Esophagus squamous epithelium (tissue), 5 donors: ENCODE measurements around the gene KIF5B. TPM values are rescaled to one million over a fixed set of nuclear protein-coding genes. Genes with fewer than 3 reads are reported as not detected.
"Not testable (repeated sequence)": the region's sequence is repeated elsewhere in the genome, so short reads cannot be mapped to it uniquely, and the experiment has no call there.

Experiments used
- DNase-seq: peaks from one replicate; lab custom pipeline; 2025; lab: John Stamatoyannopoulos, UW
- H3K27ac ChIP-seq, 4 donors: fragments of 200-600 bp; sonication (generic); one replicate each; pipeline ENCODE4 v1.5.1; 2016 to 2019; ENCODE audit warnings: mild to moderate bottlenecking in 1 of 4
- H3K27me3 ChIP-seq, 4 donors: fragments of 200-600 bp; sonication (generic); 1 replicate in 3 of 4; 2 replicates in 1 of 4; pipeline versions ENCODE4 v1.5.1 to v1.6.0; 2017 to 2021; ENCODE audit warnings: antibody characterized with exemption in 1 of 4
- H3K36me3 ChIP-seq, 3 donors: fragments of 200-600 bp; sonication (generic); one replicate each; pipeline ENCODE4 v1.5.1; 2016 to 2019
- H3K4me1 ChIP-seq, 3 donors: fragments of 200-600 bp; sonication (generic); one replicate each; pipeline ENCODE4 v1.5.1; 2017 to 2019
- H3K4me3 ChIP-seq, 4 donors: fragments of 200-600 bp; sonication (generic); 1 replicate in 3 of 4; 2 replicates in 1 of 4; pipeline ENCODE4 v1.5.1; 2016 to 2019; ENCODE audit warnings: mild to moderate bottlenecking in 2 of 4, moderate library complexity in 1 of 4
- H3K9me3 ChIP-seq, 3 donors: fragments of 200-600 bp; sonication (generic); one replicate each; pipeline ENCODE4 v1.5.1; 2016 to 2019
- POLR2A ChIP-seq, 4 donors: fragments of 450-650 bp; IDR thresholded peaks; one replicate each; pipeline ENCODE4 v1.6.1; 2017; ENCODE audit warnings: antibody characterized with exemption in 4 of 4, mild to moderate bottlenecking in 4 of 4, moderate library complexity in 3 of 4
- WGBS, 2 donors: methylation state at CpG; one replicate each; pipeline ENCODE4 v1.1.5; 2018; 5-methylcytosine and 5-hydroxymethylcytosine counted together
- intact Hi-C: fragments of 100-400 bp; cut with DNase I; formaldehyde crosslinking; loops from one replicate; pipeline ENCODE4 v1.15.0; 2022
- total RNA-seq, 4 donors: library from RNA; depleted of rRNA; stranded (reverse); fragments of >200 nt; gene quantifications; one replicate each; pipeline ENCODE4 v1.1.0, GENCODE V29; 2016
- TF ChIP-seq, protein P1 (sequence below), 6 experiments: fragments of 450-650 bp in 4 of 6; fragments of 200-600 bp in 2 of 6; sonication (generic) in 2 of 6; IDR thresholded peaks; one replicate each; pipeline ENCODE4 v1.5.1; 2016 to 2019; ENCODE audit warnings: antibody characterized with exemption in 6 of 6, mild to moderate bottlenecking in 4 of 6, moderate library complexity in 4 of 6
- donor health status: DM: yes; HTN: yes; CAD: no.

KIF5B gene
- total RNA-seq, 4 donors from 2014 or later, result 58.3 to 104 (median 95.1) TPM

GRCh38 chr10:31978156-31978483 is 78.1 kb downstream of the KIF5B start:
- intact Hi-C loops, result no loop called here
- Histone ChIP-seq H3K4me3 (no peak overlapping the region), H3K36me3 (no peaks in the 10 kb centered on the region), H3K9me3 (no peaks in the 10 kb centered on the region), H3K4me1 (peaks cover 2 to 12% (median 9%) of the 10 kb centered on the region in 3 donors), H3K27ac (no peak overlapping the region), H3K27me3 (no peaks in the 10 kb centered on the region)
- TF ChIP-seq, protein P1, sequence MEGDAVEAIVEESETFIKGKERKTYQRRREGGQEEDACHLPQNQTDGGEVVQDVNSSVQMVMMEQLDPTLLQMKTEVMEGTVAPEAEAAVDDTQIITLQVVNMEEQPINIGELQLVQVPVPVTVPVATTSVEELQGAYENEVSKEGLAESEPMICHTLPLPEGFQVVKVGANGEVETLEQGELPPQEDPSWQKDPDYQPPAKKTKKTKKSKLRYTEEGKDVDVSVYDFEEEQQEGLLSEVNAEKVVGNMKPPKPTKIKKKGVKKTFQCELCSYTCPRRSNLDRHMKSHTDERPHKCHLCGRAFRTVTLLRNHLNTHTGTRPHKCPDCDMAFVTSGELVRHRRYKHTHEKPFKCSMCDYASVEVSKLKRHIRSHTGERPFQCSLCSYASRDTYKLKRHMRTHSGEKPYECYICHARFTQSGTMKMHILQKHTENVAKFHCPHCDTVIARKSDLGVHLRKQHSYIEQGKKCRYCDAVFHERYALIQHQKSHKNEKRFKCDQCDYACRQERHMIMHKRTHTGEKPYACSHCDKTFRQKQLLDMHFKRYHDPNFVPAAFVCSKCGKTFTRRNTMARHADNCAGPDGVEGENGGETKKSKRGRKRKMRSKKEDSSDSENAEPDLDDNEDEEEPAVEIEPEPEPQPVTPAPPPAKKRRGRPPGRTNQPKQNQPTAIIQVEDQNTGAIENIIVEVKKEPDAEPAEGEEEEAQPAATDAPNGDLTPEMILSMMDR (IDR thresholded peaks at IDR 0.05), result no peak
- no peak for DNase-seq
- WGBS, 2 donors, result 44 to 63% methylated on average over 2 of the region's 2 CpGs

DNA sequence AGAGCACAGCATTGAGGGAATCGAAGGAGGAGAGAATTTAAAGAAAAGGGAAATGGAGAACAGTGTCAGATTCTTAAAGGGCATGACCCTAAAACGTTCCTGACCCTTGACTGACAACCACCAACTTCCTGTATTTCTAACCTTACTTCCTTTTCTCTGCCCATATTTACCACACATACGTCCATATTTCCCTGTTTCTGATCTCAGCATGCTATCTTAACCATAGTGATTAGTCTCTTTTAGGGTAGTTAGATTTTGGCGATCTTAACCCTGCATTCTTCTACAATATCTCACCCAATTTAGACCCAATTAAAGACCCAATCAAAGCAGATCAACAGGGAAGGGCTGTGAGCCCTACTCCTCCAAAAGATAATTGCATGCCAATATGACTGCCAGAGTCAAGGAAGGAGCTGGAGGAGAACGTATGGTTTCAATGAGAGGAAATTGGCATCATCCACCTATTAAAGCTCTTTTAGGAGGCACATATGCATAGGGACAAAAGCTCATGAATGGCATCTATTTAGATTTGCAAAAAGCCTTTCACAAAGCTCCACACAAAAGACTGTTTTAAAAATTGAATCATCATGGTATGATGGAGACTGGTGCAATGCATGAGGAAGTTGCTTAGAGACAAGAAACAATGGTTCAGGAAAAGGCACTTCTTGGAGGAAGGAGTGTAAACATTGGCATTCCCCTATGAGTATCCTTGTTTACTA is 78.6 kb downstream of the KIF5B start:
- TF ChIP-seq, protein P1 (IDR thresholded peaks at IDR 0.05), result no peak
- no peak for TF ChIP-seq POLR2A (IDR thresholded peaks at IDR 0.05)
- Histone ChIP-seq H3K27me3 (no peaks in the 10 kb centered on the region), H3K4me3 (no peak overlapping the region), H3K27ac (peak overlapping the region in 1 of 4 donors; percentile 7), H3K4me1 (peaks cover 2 to 12% (median 9%) of the 10 kb centered on the region in 3 donors), H3K36me3 (no peaks in the 10 kb centered on the region), H3K9me3 (no peaks in the 10 kb centered on the region)
- no peak for DNase-seq
- intact Hi-C loops, result no loop called here
- WGBS, 2 donors, result 53 to 55% methylated on average over 5 of the region's 5 CpGs

DNA sequence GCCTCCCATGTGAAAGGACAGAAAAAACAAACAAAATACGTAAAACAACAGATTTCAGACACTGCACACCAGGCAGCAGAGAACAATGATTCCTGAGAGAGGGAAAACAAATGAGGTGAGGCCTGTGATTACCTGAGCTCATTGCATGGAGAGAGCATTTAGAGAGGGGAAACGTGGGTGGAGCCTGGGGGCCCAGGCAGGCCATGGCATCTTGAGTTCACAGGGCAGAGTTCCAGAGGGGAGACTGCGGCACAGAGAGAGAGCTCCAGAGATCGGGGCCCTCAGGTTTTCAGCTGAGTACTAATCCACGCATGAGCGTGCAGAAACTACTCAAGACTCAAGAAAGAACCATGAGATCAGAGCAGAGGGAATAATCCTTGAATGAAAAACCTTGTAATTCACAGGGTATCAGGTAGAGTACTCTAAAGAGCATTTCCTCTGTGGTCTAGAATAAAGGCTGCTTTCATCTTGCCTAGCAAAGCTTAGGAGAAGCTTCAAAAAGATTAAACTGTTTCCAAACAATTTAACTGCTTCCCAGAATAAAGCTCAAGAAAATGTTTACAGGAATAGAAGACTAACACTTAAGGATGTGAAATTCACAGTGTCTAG is 81.0 kb downstream of the KIF5B start:
- Histone ChIP-seq H3K4me3 (no peak overlapping the region), H3K9me3 (no peaks in the 10 kb centered on the region), H3K27ac (no peak overlapping the region), H3K36me3 (no peaks in the 10 kb centered on the region), H3K4me1 (peaks cover 2 to 12% (median 9%) of the 10 kb centered on the region in 3 donors), H3K27me3 (no peaks in the 10 kb centered on the region)
- 84 to 87% methylated on average over 6 of the region's 6 CpGs for WGBS, 2 donors
- intact Hi-C loops, result no loop called here
- no peak for DNase-seq
- TF ChIP-seq POLR2A (IDR thresholded peaks at IDR 0.05), result no peak
- TF ChIP-seq, protein P1 (IDR thresholded peaks at IDR 0.05), result no peak

- H3K4me3 ChIP-seq, result no peak overlapping the region
- TF ChIP-seq POLR2A (IDR thresholded peaks at IDR 0.05), result no peak
- TF ChIP-seq, protein P1 (IDR thresholded peaks at IDR 0.05), result no peak
- no peak overlapping the region for H3K27ac ChIP-seq
- WGBS, 2 donors, result 55 to 80% methylated on average over 4 of the region's 4 CpGs
- no peaks in the 10 kb centered on the region for H3K36me3 ChIP-seq
- no peaks in the 10 kb centered on the region for H3K27me3 ChIP-seq
- peaks cover 2 to 12% (median 9%) of the 10 kb centered on the region in 3 donors for H3K4me1 ChIP-seq
- DNase-seq, result no peak
- no peaks in the 10 kb centered on the region for H3K9me3 ChIP-seq
- intact Hi-C loops, result no loop called here
Measured at GRCh38 chr10:31974434-31975124, 81.6 kb downstream of the KIF5B start.

- Histone ChIP-seq H3K4me1 (peaks cover 0 to 4% (median 2%) of the 10 kb centered on the region in 3 donors), H3K4me3 (no peak overlapping the region), H3K27ac (no peak overlapping the region), H3K9me3 (no peaks in the 10 kb centered on the region), H3K27me3 (no peaks in the 10 kb centered on the region), H3K36me3 (no peaks in the 10 kb centered on the region)
- DNase-seq, result no peak
- intact Hi-C loops, result no loop called here
- no peak for TF ChIP-seq POLR2A (IDR thresholded peaks at IDR 0.05)
- TF ChIP-seq, protein P1 (IDR thresholded peaks at IDR 0.05), result no peak
- WGBS, 2 donors, result 86 to 91% methylated on average over 9 of the region's 9 CpGs
Measured at GRCh38 chr10:31972519-31973041, 83.6 kb downstream of the KIF5B start.

- intact Hi-C loops, H3K9me3 ChIP-seq, H3K4me3 ChIP-seq, H3K4me1 ChIP-seq, H3K27me3 ChIP-seq, DNase-seq, H3K36me3 ChIP-seq, H3K27ac ChIP-seq: not testable (repeated sequence)
- no CpG with 5 or more reads among the region's 32 CpGs for WGBS, 2 donors
Measured at GRCh38 chr10:31969847-31970246, 86.4 kb downstream of the KIF5B start.
